ENCODE measurements around the gene PTS. TPM values are rescaled to one million over a fixed set of nuclear protein-coding genes. Genes with fewer than 3 reads are reported as not detected.

PTS gene
- total and polyA plus RNA-seq, 8 donors, result 28.2 to 46.0 (median 38.4) TPM

DNA sequence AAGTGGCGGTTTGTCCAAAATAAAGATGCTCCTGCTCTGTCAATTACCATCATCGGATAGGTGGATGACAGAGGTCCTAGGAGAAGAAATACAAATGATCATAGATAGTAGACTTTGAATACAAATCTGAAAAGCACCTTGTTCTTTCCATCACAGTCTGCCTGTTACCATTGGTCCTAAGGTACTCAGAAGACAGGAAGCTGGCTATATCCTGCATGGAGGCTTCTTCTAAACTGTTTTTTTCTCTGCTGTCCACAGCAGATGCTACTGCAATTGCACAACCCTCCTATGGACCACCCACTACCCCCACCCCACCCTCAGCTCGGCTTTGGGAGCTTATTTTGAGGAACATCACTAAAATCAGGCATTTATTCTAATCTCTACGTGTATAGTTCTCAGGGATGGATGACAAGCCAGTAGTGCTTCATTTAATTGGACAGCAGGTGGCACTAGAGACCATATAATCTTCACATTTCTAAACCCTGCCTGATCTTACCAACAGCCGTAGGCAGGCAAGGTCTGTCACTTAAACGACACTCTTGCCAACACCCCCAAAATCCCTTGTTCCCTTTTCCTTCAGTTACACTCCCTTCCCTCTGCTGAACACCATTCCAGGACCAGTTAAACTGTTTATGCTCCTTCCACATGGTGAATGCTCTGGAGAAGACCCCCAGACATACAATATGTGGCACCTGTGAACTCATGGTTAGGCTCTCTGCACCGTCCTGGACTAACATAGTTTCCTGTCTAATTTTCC lies 6.6 kb upstream of the PTS start:
- TF ChIP-seq, protein P1, sequence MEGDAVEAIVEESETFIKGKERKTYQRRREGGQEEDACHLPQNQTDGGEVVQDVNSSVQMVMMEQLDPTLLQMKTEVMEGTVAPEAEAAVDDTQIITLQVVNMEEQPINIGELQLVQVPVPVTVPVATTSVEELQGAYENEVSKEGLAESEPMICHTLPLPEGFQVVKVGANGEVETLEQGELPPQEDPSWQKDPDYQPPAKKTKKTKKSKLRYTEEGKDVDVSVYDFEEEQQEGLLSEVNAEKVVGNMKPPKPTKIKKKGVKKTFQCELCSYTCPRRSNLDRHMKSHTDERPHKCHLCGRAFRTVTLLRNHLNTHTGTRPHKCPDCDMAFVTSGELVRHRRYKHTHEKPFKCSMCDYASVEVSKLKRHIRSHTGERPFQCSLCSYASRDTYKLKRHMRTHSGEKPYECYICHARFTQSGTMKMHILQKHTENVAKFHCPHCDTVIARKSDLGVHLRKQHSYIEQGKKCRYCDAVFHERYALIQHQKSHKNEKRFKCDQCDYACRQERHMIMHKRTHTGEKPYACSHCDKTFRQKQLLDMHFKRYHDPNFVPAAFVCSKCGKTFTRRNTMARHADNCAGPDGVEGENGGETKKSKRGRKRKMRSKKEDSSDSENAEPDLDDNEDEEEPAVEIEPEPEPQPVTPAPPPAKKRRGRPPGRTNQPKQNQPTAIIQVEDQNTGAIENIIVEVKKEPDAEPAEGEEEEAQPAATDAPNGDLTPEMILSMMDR (IDR thresholded peaks at IDR 0.05), result peak; percentile 64 to 80
- H3K9me3 ChIP-seq, result no peaks in the 10 kb centered on the region
- DNase-seq (peak in 2 of 4 donors; percentile 75 to 84), ATAC-seq (peak; percentile 98)
- intact Hi-C loops (cut with DNase I), result loop anchor here (2.0 to 10.0 kb wide), 2 partner anchors 55 to 61 kb away; no protein-coding TSS in a partner anchor
- H3K36me3 ChIP-seq, result no peaks in the 10 kb centered on the region
- H3K27me3 ChIP-seq, result no peaks in the 10 kb centered on the region
- no peaks in the 10 kb centered on the region for H3K4me1 ChIP-seq
- H3K4me3 ChIP-seq, result no peak overlapping the region
- no peak overlapping the region for H3K27ac ChIP-seq

DNA sequence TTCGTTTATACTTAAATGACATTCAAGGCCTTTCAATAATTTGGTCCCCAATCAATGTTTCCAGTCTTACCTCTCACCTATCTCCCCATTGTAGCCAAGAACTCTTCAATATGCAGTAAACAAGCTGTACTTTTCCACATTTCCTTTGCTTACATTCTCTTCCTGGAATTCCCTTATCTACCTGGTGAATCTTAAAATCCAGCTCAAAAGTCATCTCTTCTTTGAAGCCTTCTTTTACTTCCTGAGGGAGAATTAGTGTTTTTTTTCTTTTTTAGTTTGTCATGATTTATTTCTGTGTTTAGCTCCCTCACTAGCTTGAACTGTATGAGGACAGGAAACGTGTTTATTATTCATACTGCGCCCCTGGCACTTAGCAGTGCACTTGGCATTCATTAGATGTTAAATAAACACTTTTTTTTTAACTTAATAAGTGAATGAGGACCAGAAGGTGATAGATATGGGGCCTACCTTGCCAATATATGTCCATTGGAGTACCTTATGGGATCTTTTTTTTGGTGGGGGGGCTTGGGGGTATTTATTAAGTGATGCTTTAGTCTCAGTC lies 4.9 kb upstream of the PTS start:
- no peaks in the 10 kb centered on the region for H3K4me1 ChIP-seq
- no peaks in the 10 kb centered on the region for H3K27me3 ChIP-seq
- DNase-seq (no peak), ATAC-seq (no peak)
- intact Hi-C loops (cut with DNase I), result no loop called here
- TF ChIP-seq, protein P1 (IDR thresholded peaks at IDR 0.05), result no peak
- H3K27ac ChIP-seq, result peak overlapping the region in 1 of 2 donors; percentile 11
- H3K4me3 ChIP-seq, result no peak overlapping the region
- H3K36me3 ChIP-seq, result no peaks in the 10 kb centered on the region
- no peaks in the 10 kb centered on the region for H3K9me3 ChIP-seq

DNA sequence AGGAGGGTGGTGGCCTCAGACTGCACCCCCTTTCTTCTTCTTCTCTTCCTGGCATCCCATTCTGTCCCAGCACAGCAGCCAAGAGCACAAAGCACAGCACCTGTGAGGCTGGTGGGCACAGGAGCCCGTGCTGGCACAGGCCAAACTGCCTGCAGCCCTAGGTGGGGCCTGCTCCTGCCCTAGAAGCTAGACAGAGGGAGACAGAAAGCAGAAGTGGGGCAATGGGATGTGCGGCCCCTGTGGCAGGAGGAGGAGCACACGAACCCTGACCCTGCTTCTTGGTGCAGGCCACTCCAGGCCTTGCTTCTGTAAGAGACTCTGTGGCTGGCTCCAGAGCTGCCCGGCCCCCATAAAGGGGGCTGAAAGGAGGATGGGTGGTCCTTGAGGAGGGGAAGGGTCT lies 3.9 kb upstream of the PTS start:
- H3K27ac ChIP-seq, result no peak overlapping the region
- TF ChIP-seq, protein P1 (IDR thresholded peaks at IDR 0.05), result no peak
- intact Hi-C loops (cut with DNase I), result no loop called here
- ATAC-seq (no peak), DNase-seq (no peak)
- H3K4me1 ChIP-seq, result peaks cover 2 to 6% of the 10 kb centered on the region in 2 donors
- no peaks in the 10 kb centered on the region for H3K9me3 ChIP-seq
- no peak overlapping the region for H3K4me3 ChIP-seq
- H3K27me3 ChIP-seq, result no peaks in the 10 kb centered on the region
- H3K36me3 ChIP-seq, result no peaks in the 10 kb centered on the region

- no peaks in the 10 kb centered on the region for H3K9me3 ChIP-seq
- H3K4me3 ChIP-seq, result no peak overlapping the region
- H3K36me3 ChIP-seq, result no peaks in the 10 kb centered on the region
- intact Hi-C loops (cut with DNase I), result no loop called here
- DNase-seq (no peak), ATAC-seq (no peak)
- TF ChIP-seq, protein P1 (IDR thresholded peaks at IDR 0.05), result no peak
- no peaks in the 10 kb centered on the region for H3K27me3 ChIP-seq
- H3K27ac ChIP-seq, result no peak overlapping the region
- H3K4me1 ChIP-seq, result peaks cover 6 to 14% of the 10 kb centered on the region in 2 donors
Measured at GRCh38 chr11:112223121-112223520, 3.1 kb upstream of the PTS start.

DNA sequence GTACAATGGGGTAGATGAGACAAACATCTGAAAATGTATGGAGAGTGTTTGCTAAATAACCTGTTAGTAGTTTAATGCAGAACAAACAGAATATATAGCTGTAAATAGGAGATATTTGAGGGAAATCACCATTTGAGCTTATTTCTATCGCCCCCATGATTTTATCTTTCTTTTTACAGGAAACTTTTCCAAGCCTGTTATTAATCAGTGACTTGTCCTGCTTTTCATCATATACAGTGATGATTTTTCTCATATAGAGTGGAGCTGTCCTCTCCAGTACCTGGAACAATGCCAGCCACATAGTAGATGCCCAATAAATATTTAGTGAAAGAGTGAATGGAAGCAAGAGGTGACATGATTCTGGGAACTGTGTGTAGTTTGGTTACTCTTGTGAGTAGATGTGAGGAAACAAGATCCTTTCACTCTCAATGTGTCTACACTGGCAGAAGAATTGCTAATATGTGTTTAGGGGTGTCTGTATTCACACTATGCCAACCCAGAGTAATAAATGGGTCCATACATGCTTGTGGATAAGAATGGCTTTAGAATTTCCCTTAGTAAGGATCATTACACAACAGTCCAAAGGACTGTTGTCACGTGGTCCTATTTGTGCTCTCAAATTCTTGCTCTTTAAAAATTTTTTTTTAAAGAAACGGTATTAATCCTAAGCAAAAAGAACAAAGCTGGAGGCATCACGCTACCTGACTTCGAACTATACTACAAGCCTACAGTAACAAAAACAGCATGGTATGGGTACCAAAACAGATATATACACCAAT lies 2.3 kb upstream of the PTS start:
- intact Hi-C loops (cut with DNase I), result no loop called here
- DNase-seq, result no peak

More for the DNA sequence above, 2.3 kb upstream of the PTS start:
- no peak for ATAC-seq
- TF ChIP-seq, protein P1 (IDR thresholded peaks at IDR 0.05), result no peak
- Histone ChIP-seq H3K27ac (no peak overlapping the region), H3K36me3 (no peaks in the 10 kb centered on the region), H3K4me1 (peaks cover 6 to 20% of the 10 kb centered on the region in 2 donors), H3K27me3 (no peaks in the 10 kb centered on the region), H3K9me3 (no peaks in the 10 kb centered on the region), H3K4me3 (no peak overlapping the region)

All from left lung (tissue), 10 donors.